ENCODE results near the gene MSI1. TPM values are rescaled to one million over a fixed set of nuclear protein-coding genes. Genes with fewer than 3 reads are reported as not detected.

Gene MSI1
- total RNA-seq, 1 donor from 2014 or later = 27.6 TPM

DNA sequence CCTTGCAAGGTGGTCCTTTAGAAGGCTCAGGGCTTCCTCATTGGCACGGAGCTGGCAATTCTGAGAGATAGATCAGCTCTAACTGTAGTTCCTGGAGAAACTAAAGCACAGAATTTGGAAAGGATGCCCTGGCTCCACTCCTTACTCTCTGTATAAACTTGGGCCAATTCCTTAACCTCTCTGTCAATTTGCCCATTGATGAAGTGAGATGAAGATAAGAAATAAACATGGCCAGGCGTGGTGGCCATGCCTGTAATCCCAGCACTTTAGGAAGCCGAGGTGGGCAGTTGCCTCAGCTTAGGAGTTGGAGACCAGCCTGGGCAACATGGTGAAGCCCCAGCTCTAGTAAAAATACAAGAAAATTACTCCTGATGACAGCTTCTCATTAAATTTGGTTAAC is 34.9 kb upstream of the MSI1 start:
- H3K4me1 Mint-ChIP-seq (ENCODE audit: unreplicated experiment) = no peaks in the 10 kb centered on the region
- H3K9me3 Mint-ChIP-seq (ENCODE audit: unreplicated experiment) = no peaks in the 10 kb centered on the region
- no peak overlapping the region for H3K4me3 Mint-ChIP-seq (ENCODE audit: unreplicated experiment)
- TF ChIP-seq, protein P1, sequence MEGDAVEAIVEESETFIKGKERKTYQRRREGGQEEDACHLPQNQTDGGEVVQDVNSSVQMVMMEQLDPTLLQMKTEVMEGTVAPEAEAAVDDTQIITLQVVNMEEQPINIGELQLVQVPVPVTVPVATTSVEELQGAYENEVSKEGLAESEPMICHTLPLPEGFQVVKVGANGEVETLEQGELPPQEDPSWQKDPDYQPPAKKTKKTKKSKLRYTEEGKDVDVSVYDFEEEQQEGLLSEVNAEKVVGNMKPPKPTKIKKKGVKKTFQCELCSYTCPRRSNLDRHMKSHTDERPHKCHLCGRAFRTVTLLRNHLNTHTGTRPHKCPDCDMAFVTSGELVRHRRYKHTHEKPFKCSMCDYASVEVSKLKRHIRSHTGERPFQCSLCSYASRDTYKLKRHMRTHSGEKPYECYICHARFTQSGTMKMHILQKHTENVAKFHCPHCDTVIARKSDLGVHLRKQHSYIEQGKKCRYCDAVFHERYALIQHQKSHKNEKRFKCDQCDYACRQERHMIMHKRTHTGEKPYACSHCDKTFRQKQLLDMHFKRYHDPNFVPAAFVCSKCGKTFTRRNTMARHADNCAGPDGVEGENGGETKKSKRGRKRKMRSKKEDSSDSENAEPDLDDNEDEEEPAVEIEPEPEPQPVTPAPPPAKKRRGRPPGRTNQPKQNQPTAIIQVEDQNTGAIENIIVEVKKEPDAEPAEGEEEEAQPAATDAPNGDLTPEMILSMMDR (IDR thresholded peaks at IDR 0.05; ENCODE audit: unreplicated experiment) = no peak
- DNase-seq (ENCODE audit: low spot score) = no peak
- H3K36me3 Mint-ChIP-seq (ENCODE audit: low read depth, unreplicated experiment) = no peaks in the 10 kb centered on the region
- peaks cover 2% of the 10 kb centered on the region for H3K27me3 Mint-ChIP-seq (ENCODE audit: unreplicated experiment)
- no peak overlapping the region for H3K27ac Mint-ChIP-seq (ENCODE audit: unreplicated experiment)

DNA sequence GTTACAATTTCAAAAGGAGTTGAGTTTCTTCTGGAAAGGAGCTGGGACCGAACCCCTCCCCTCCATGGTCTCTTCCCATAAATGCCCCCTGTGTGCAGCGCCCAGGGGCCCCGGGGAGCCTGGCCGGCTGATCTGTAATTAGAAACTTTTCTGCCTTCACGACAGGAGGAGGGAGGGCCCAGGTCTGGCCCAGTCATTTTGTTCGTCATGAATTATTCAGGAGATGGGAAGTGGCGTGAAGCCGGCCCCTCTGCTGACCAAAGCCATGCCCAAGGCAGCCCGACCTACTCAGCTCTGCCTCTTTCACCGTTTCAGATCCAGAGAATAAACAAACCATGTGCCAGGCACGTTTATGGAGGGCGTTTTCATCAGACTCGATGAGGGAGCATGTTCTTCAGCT is 33.3 kb upstream of the MSI1 start:
- TF ChIP-seq, protein P1 (IDR thresholded peaks at IDR 0.05; ENCODE audit: unreplicated experiment) = no peak
- Mint-ChIP-seq H3K4me3 (ENCODE audit: unreplicated experiment) (no peak overlapping the region), H3K27ac (ENCODE audit: unreplicated experiment) (no peak overlapping the region), H3K27me3 (ENCODE audit: unreplicated experiment) (peaks cover 2% of the 10 kb centered on the region), H3K36me3 (ENCODE audit: low read depth, unreplicated experiment) (no peaks in the 10 kb centered on the region), H3K4me1 (ENCODE audit: unreplicated experiment) (no peaks in the 10 kb centered on the region), H3K9me3 (ENCODE audit: unreplicated experiment) (no peaks in the 10 kb centered on the region)
- no peak for DNase-seq (ENCODE audit: low spot score)

DNA sequence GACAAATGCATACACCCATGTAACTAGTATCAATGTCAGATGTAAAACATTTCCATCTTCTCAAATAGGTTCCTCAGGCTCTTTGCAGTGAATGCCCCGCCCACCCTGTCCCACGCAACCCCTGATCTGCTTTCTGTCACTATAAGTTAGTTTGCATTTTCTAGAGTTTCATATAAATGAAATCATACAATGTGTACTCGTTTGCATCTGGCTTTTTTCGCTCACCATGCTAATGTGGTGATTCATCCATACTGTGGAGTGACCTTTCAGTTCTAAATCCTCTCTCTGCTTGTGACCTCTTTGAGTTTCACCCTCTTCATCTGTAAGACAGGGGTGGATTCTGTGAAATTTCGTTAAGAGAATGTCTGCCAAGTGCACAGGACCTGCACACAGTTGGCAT is 30.6 kb upstream of the MSI1 start:
- H3K9me3 Mint-ChIP-seq (ENCODE audit: unreplicated experiment) = no peaks in the 10 kb centered on the region
- no peaks in the 10 kb centered on the region for H3K36me3 Mint-ChIP-seq (ENCODE audit: low read depth, unreplicated experiment)
- DNase-seq (ENCODE audit: low spot score) = no peak
- H3K27ac Mint-ChIP-seq (ENCODE audit: unreplicated experiment) = no peak overlapping the region
- H3K27me3 Mint-ChIP-seq (ENCODE audit: unreplicated experiment) = peaks cover 8% of the 10 kb centered on the region
- H3K4me3 Mint-ChIP-seq (ENCODE audit: unreplicated experiment) = no peak overlapping the region
- peaks cover 13% of the 10 kb centered on the region for H3K4me1 Mint-ChIP-seq (ENCODE audit: unreplicated experiment)
- TF ChIP-seq, protein P1 (IDR thresholded peaks at IDR 0.05; ENCODE audit: unreplicated experiment) = no peak

DNA sequence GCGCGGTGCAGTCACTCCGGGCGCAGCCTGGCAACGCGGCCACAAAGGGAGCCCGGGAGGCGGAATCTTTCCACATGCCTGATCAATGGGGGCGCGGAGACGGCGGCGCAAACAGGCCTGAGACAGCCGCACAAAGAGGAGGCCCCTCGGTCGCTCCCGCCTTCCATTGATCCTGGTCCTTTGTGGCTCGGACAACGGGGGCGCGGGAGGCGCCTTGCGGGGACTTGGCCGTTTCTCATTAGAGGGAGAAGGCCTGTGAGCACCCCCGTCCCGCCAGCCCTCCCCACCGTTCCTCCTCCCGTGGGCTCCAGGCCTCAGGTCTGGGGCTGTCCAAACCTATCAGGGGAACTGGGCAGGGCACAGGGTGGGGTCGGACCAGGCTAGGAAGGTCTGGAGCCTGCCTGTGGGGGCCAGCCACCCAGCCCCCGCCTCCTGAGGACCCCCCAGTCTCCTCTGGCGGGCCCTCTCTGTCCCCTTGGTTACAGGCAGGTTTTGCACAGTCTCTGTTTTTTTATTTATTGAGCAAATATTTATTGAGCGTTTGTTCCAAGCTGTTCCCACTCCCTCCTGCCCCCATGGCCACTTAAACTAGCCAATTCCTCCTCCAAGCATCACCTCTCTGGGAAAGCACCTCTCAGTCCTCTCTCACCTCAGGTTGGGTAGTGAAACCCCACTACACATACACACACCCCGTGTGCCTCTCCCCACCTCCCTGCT is 29.0 kb upstream of the MSI1 start:
- Mint-ChIP-seq H3K36me3 (ENCODE audit: low read depth, unreplicated experiment) (no peaks in the 10 kb centered on the region), H3K4me3 (ENCODE audit: unreplicated experiment) (no peak overlapping the region)

More for the DNA sequence above, 29.0 kb upstream of the MSI1 start:
- DNase-seq (ENCODE audit: low spot score) = no peak
- peaks cover 14% of the 10 kb centered on the region for H3K4me1 Mint-ChIP-seq (ENCODE audit: unreplicated experiment)
- no peak overlapping the region for H3K27ac Mint-ChIP-seq (ENCODE audit: unreplicated experiment)
- TF ChIP-seq, protein P1 (IDR thresholded peaks at IDR 0.05; ENCODE audit: unreplicated experiment) = no peak
- peaks cover 5% of the 10 kb centered on the region for H3K27me3 Mint-ChIP-seq (ENCODE audit: unreplicated experiment)
- no peaks in the 10 kb centered on the region for H3K9me3 Mint-ChIP-seq (ENCODE audit: unreplicated experiment)

All from endothelial cell (in vitro differentiated cells).